Endometrial microvascular endothelial cells (primary cell): ENCODE results near the gene SIAE. TPM values are rescaled to one million over a fixed set of nuclear protein-coding genes. Genes with fewer than 3 reads are reported as not detected.

Source experiments
- in situ Hi-C: cut with HindIII; loops from 2 replicates; pipeline ENCODE4 v1.10.0; 2017; ENCODE audit warnings: low sequenced_read_pairs, low pct_unique_long_range_greater_than_20kb; ENCODE audit errors: inconsistent ontology term
- total RNA-seq: library from RNA; depleted of rRNA; stranded (reverse); fragments of >200 nt; gene quantifications from one replicate; pipeline ENCODE4 v1.2.3, GENCODE V29; 2015; ENCODE audit errors: inconsistent ontology term

Gene SIAE
- total RNA-seq, 1 donor from 2014 or later = 19.3 TPM

GRCh38 chr11:124595302-124595701, 78.2 kb downstream of the SIAE start:
- in situ Hi-C loops = no loop called here

- in situ Hi-C loops = no loop called here
Measured at GRCh38 chr11:124592627-124593026, 80.9 kb downstream of the SIAE start.

GRCh38 chr11:124591430-124591829, 82.1 kb downstream of the SIAE start:
- in situ Hi-C loops = no loop called here

GRCh38 chr11:124586238-124586860, 87.2 kb downstream of the SIAE start:
- in situ Hi-C loops = no loop called here

GRCh38 chr11:124584681-124585372, 88.7 kb downstream of the SIAE start:
- in situ Hi-C loops = no loop called here

GRCh38 chr11:124583781-124584180, 89.8 kb downstream of the SIAE start:
- in situ Hi-C loops = no loop called here

Other genes with a start within 250 kb of the SIAE start
- not detected for gene OR8B4, start 248.9 kb downstream of the SIAE start, total RNA-seq
- not detected for gene OR8B8, start 228.0 kb downstream of the SIAE start, total RNA-seq
- not detected for gene OR8B12, start 130.1 kb downstream of the SIAE start, total RNA-seq
- not detected for gene OR8A1, start 103.7 kb downstream of the SIAE start, total RNA-seq
- not detected for gene PANX3, start 62.3 kb downstream of the SIAE start, total RNA-seq
- gene TBRG1, start 50.9 kb downstream of the SIAE start, total RNA-seq = 20.0 TPM
- 16.8 TPM for gene SPA17, start 165 bp upstream of the SIAE start, total RNA-seq
- gene NRGN, start 66.2 kb upstream of the SIAE start, total RNA-seq = 14.6 TPM
- 0.46 TPM for gene VSIG2, start 78.5 kb upstream of the SIAE start, total RNA-seq
- 289 TPM for gene ESAM, start 88.6 kb upstream of the SIAE start, total RNA-seq
- gene MSANTD2, start 126.7 kb upstream of the SIAE start, total RNA-seq = 16.1 TPM
- 9.9 TPM for gene ROBO3, start 191.7 kb upstream of the SIAE start, total RNA-seq
- 430 TPM for gene ROBO4, start 224.1 kb upstream of the SIAE start, total RNA-seq
- gene HEPN1, start 245.5 kb upstream of the SIAE start, total RNA-seq = not detected